Measurements from ENCODE around the gene RBM25.

The RBM25 gene

GRCh38 chr14:73140811-73141323 lies 82.5 kb downstream of the RBM25 start:
- no peak overlapping the region for H3K9ac ChIP-seq (ENCODE audit: low read depth, low read length)
- no peak overlapping the region for H3K27ac ChIP-seq (ENCODE audit: low read depth, low read length)
- H3K9me3 ChIP-seq (ENCODE audit: insufficient read depth, low read depth, low read length) = no peaks in the 10 kb centered on the region
- H3K27me3 ChIP-seq (ENCODE audit: insufficient read depth, low read length) = no peaks in the 10 kb centered on the region
- H3K4me3 ChIP-seq (ENCODE audit: low read length) = no peak overlapping the region
- WGBS = 95% methylated on average over 1 of the region's 1 CpG
- H3K36me3 ChIP-seq (ENCODE audit: insufficient read depth, low read length) = no peaks in the 10 kb centered on the region
- H3K4me1 ChIP-seq (ENCODE audit: insufficient read depth, low read length) = peaks cover 10% of the 10 kb centered on the region

- Histone ChIP-seq H3K27ac (ENCODE audit: low read depth, low read length) (no peak overlapping the region), H3K4me3 (ENCODE audit: low read length) (no peak overlapping the region), H3K27me3 (ENCODE audit: insufficient read depth, low read length) (no peaks in the 10 kb centered on the region), H3K9ac (ENCODE audit: low read depth, low read length) (no peak overlapping the region), H3K9me3 (ENCODE audit: insufficient read depth, low read depth, low read length) (no peaks in the 10 kb centered on the region), H3K36me3 (ENCODE audit: insufficient read depth, low read length) (no peaks in the 10 kb centered on the region), H3K4me1 (ENCODE audit: insufficient read depth, low read length) (peaks cover 13% of the 10 kb centered on the region)
- WGBS = 100% methylated on average over 2 of the region's 2 CpGs
These were observed 83.9 kb downstream of the RBM25 start for GRCh38 chr14:73142216-73142615.

- H3K9me3 ChIP-seq (ENCODE audit: insufficient read depth, low read depth, low read length) = no peaks in the 10 kb centered on the region
- H3K36me3 ChIP-seq (ENCODE audit: insufficient read depth, low read length) = peaks cover 5% of the 10 kb centered on the region
- H3K4me1 ChIP-seq (ENCODE audit: insufficient read depth, low read length) = peaks cover 17% of the 10 kb centered on the region
- 86% methylated on average over 5 of the region's 5 CpGs for WGBS
- H3K27me3 ChIP-seq (ENCODE audit: insufficient read depth, low read length) = no peaks in the 10 kb centered on the region
- no peak overlapping the region for H3K4me3 ChIP-seq (ENCODE audit: low read length)
- H3K9ac ChIP-seq (ENCODE audit: low read depth, low read length) = no peak overlapping the region
- no peak overlapping the region for H3K27ac ChIP-seq (ENCODE audit: low read depth, low read length)
These were observed 84.7 kb downstream of the RBM25 start for GRCh38 chr14:73143003-73143402.

GRCh38 chr14:73143617-73144016 lies 85.3 kb downstream of the RBM25 start:
- Histone ChIP-seq H3K27me3 (ENCODE audit: insufficient read depth, low read length) (no peaks in the 10 kb centered on the region), H3K9me3 (ENCODE audit: insufficient read depth, low read depth, low read length) (no peaks in the 10 kb centered on the region), H3K9ac (ENCODE audit: low read depth, low read length) (no peak overlapping the region), H3K4me1 (ENCODE audit: insufficient read depth, low read length) (peaks cover 17% of the 10 kb centered on the region), H3K36me3 (ENCODE audit: insufficient read depth, low read length) (peaks cover 10% of the 10 kb centered on the region), H3K4me3 (ENCODE audit: low read length) (no peak overlapping the region), H3K27ac (ENCODE audit: low read depth, low read length) (no peak overlapping the region)
- WGBS = 97% methylated on average over 3 of the region's 3 CpGs

- 98% methylated on average over 3 of the region's 3 CpGs for WGBS
- Histone ChIP-seq H3K27ac (ENCODE audit: low read depth, low read length) (no peak overlapping the region), H3K4me1 (ENCODE audit: insufficient read depth, low read length) (peaks cover 17% of the 10 kb centered on the region)
These were observed 87.0 kb downstream of the RBM25 start for GRCh38 chr14:73145371-73145770.

GRCh38 chr14:73146111-73146510 lies 87.8 kb downstream of the RBM25 start:
- H3K9ac ChIP-seq (ENCODE audit: low read depth, low read length) = no peak overlapping the region
- H3K27me3 ChIP-seq (ENCODE audit: insufficient read depth, low read length) = no peaks in the 10 kb centered on the region
- H3K4me1 ChIP-seq (ENCODE audit: insufficient read depth, low read length) = peaks cover 17% of the 10 kb centered on the region
- H3K9me3 ChIP-seq (ENCODE audit: insufficient read depth, low read depth, low read length) = no peaks in the 10 kb centered on the region
- H3K4me3 ChIP-seq (ENCODE audit: low read length) = no peak overlapping the region
- H3K36me3 ChIP-seq (ENCODE audit: insufficient read depth, low read length) = peaks cover 31% of the 10 kb centered on the region
- H3K27ac ChIP-seq (ENCODE audit: low read depth, low read length) = no peak overlapping the region
- 92% methylated on average over 2 of the region's 3 CpGs for WGBS

More at GRCh38 chr14:73145371-73145770, 87.0 kb downstream of the RBM25 start:
- H3K36me3 ChIP-seq (ENCODE audit: insufficient read depth, low read length) = peaks cover 28% of the 10 kb centered on the region
- H3K27me3 ChIP-seq (ENCODE audit: insufficient read depth, low read length) = no peaks in the 10 kb centered on the region
- no peaks in the 10 kb centered on the region for H3K9me3 ChIP-seq (ENCODE audit: insufficient read depth, low read depth, low read length)
- H3K9ac ChIP-seq (ENCODE audit: low read depth, low read length) = no peak overlapping the region
- no peak overlapping the region for H3K4me3 ChIP-seq (ENCODE audit: low read length)

- Histone ChIP-seq H3K9me3 (ENCODE audit: insufficient read depth, low read depth, low read length) (no peaks in the 10 kb centered on the region), H3K4me1 (ENCODE audit: insufficient read depth, low read length) (peaks cover 7% of the 10 kb centered on the region; the same call in 1 of the 2 replicates), H3K27me3 (ENCODE audit: insufficient read depth, low read length) (no peaks in the 10 kb centered on the region), H3K27ac (ENCODE audit: low read depth, low read length) (no peak overlapping the region), H3K36me3 (ENCODE audit: insufficient read depth, low read length) (peaks cover 51% of the 10 kb centered on the region), H3K4me3 (ENCODE audit: low read length) (no peak overlapping the region), H3K9ac (ENCODE audit: low read depth, low read length) (no peak overlapping the region)
- WGBS = 100% methylated on average over 1 of the region's 2 CpGs
These were observed 91.4 kb downstream of the RBM25 start for GRCh38 chr14:73149753-73150152.

- no peaks in the 10 kb centered on the region for H3K27me3 ChIP-seq (ENCODE audit: insufficient read depth, low read length)
- H3K36me3 ChIP-seq (ENCODE audit: insufficient read depth, low read length) = peaks cover 69% of the 10 kb centered on the region
- no peak overlapping the region for H3K27ac ChIP-seq (ENCODE audit: low read depth, low read length)
- H3K9ac ChIP-seq (ENCODE audit: low read depth, low read length) = no peak overlapping the region
- H3K4me1 ChIP-seq (ENCODE audit: insufficient read depth, low read length) = no peaks in the 10 kb centered on the region
- H3K9me3 ChIP-seq (ENCODE audit: insufficient read depth, low read depth, low read length) = no peaks in the 10 kb centered on the region
- no peak overlapping the region for H3K4me3 ChIP-seq (ENCODE audit: low read length)
These were observed 94.9 kb downstream of the RBM25 start for GRCh38 chr14:73153272-73153671.

GRCh38 chr14:73162251-73162650 lies 103.9 kb downstream of the RBM25 start:
- H3K4me3 ChIP-seq (ENCODE audit: low read length) = no peak overlapping the region
- WGBS = 94% methylated on average over 11 of the region's 11 CpGs
- H3K9ac ChIP-seq (ENCODE audit: low read depth, low read length) = no peak overlapping the region
- no peak overlapping the region for H3K27ac ChIP-seq (ENCODE audit: low read depth, low read length)
- H3K27me3 ChIP-seq (ENCODE audit: insufficient read depth, low read length) = no peaks in the 10 kb centered on the region
- H3K36me3 ChIP-seq (ENCODE audit: insufficient read depth, low read length) = peaks cover 63% of the 10 kb centered on the region
- H3K9me3 ChIP-seq (ENCODE audit: insufficient read depth, low read depth, low read length) = no peaks in the 10 kb centered on the region
- H3K4me1 ChIP-seq (ENCODE audit: insufficient read depth, low read length) = no peaks in the 10 kb centered on the region

GRCh38 chr14:73166399-73166798 lies 108.1 kb downstream of the RBM25 start:
- no peaks in the 10 kb centered on the region for H3K27me3 ChIP-seq (ENCODE audit: insufficient read depth, low read length)
- H3K9ac ChIP-seq (ENCODE audit: low read depth, low read length) = no peak overlapping the region
- peaks cover 17% of the 10 kb centered on the region for H3K4me1 ChIP-seq (ENCODE audit: insufficient read depth, low read length)
- 80% methylated on average over 1 of the region's 1 CpG for WGBS
- no peak overlapping the region for H3K4me3 ChIP-seq (ENCODE audit: low read length)
- peaks cover 47% of the 10 kb centered on the region for H3K36me3 ChIP-seq (ENCODE audit: insufficient read depth, low read length)
- no peaks in the 10 kb centered on the region for H3K9me3 ChIP-seq (ENCODE audit: insufficient read depth, low read depth, low read length)
- H3K27ac ChIP-seq (ENCODE audit: low read depth, low read length) = no peak overlapping the region

- Histone ChIP-seq H3K36me3 (ENCODE audit: insufficient read depth, low read length) (peaks cover 54% of the 10 kb centered on the region), H3K4me3 (ENCODE audit: low read length) (no peak overlapping the region), H3K27ac (ENCODE audit: low read depth, low read length) (no peak overlapping the region), H3K9me3 (ENCODE audit: insufficient read depth, low read depth, low read length) (no peaks in the 10 kb centered on the region), H3K9ac (ENCODE audit: low read depth, low read length) (no peak overlapping the region), H3K27me3 (ENCODE audit: insufficient read depth, low read length) (no peaks in the 10 kb centered on the region), H3K4me1 (ENCODE audit: insufficient read depth, low read length) (peaks cover 17% of the 10 kb centered on the region)
- WGBS = 93% methylated on average over 3 of the region's 4 CpGs
These were observed 109.4 kb downstream of the RBM25 start for GRCh38 chr14:73167727-73168126.

GRCh38 chr14:73168274-73168673 lies 109.9 kb downstream of the RBM25 start:
- Histone ChIP-seq H3K9me3 (ENCODE audit: insufficient read depth, low read depth, low read length) (no peaks in the 10 kb centered on the region), H3K36me3 (ENCODE audit: insufficient read depth, low read length) (peaks cover 53% of the 10 kb centered on the region)
- WGBS = 94% methylated on average over 9 of the region's 9 CpGs

More at GRCh38 chr14:73168274-73168673, 109.9 kb downstream of the RBM25 start:
- H3K27ac ChIP-seq (ENCODE audit: low read depth, low read length) = no peak overlapping the region
- H3K27me3 ChIP-seq (ENCODE audit: insufficient read depth, low read length) = no peaks in the 10 kb centered on the region
- no peak overlapping the region for H3K4me3 ChIP-seq (ENCODE audit: low read length)
- peaks cover 17% of the 10 kb centered on the region for H3K4me1 ChIP-seq (ENCODE audit: insufficient read depth, low read length)
- no peak overlapping the region for H3K9ac ChIP-seq (ENCODE audit: low read depth, low read length)

All from HUES64 (cell line).